ENCODE measurements around the gene ANHX. TPM values are rescaled to one million over a fixed set of nuclear protein-coding genes. Genes with fewer than 3 reads are reported as not detected.

The ANHX gene
- total and polyA plus RNA-seq, 2 experiments from 2014 or later = not detected

DNA sequence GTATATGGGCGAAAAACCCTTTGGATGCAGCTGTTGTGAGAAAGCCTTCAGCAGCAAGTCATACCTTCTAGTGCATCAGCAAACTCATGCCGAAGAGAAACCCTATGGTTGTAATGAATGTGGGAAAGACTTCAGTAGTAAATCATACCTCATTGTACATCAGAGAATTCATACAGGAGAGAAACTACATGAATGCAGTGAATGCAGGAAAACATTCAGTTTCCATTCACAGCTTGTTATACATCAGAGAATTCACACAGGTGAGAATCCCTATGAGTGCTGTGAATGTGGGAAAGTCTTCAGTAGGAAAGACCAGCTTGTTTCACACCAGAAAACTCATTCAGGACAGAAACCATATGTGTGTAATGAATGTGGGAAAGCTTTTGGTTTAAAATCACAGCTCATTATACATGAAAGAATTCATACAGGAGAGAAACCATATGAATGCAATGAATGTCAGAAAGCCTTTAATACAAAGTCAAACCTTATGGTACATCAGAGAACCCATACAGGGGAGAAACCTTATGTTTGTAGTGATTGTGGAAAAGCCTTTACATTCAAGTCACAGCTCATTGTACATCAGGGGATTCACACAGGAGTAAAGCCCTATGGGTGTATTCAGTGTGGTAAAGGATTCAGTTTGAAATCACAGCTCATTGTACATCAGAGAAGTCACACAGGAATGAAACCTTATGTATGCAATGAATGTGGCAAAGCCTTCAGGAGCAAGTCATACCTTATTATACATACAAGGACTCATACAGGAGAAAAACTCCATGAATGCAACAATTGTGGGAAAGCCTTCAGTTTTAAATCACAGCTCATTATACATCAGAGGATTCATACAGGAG is 33.0 kb downstream of the ANHX start (continued):
- TF ChIP-seq, protein P1, sequence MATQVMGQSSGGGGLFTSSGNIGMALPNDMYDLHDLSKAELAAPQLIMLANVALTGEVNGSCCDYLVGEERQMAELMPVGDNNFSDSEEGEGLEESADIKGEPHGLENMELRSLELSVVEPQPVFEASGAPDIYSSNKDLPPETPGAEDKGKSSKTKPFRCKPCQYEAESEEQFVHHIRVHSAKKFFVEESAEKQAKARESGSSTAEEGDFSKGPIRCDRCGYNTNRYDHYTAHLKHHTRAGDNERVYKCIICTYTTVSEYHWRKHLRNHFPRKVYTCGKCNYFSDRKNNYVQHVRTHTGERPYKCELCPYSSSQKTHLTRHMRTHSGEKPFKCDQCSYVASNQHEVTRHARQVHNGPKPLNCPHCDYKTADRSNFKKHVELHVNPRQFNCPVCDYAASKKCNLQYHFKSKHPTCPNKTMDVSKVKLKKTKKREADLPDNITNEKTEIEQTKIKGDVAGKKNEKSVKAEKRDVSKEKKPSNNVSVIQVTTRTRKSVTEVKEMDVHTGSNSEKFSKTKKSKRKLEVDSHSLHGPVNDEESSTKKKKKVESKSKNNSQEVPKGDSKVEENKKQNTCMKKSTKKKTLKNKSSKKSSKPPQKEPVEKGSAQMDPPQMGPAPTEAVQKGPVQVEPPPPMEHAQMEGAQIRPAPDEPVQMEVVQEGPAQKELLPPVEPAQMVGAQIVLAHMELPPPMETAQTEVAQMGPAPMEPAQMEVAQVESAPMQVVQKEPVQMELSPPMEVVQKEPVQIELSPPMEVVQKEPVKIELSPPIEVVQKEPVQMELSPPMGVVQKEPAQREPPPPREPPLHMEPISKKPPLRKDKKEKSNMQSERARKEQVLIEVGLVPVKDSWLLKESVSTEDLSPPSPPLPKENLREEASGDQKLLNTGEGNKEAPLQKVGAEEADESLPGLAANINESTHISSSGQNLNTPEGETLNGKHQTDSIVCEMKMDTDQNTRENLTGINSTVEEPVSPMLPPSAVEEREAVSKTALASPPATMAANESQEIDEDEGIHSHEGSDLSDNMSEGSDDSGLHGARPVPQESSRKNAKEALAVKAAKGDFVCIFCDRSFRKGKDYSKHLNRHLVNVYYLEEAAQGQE (IDR thresholded peaks at IDR 0.05; ENCODE audit: unreplicated experiment) = no peak
- TF ChIP-seq EZH2 (IDR thresholded peaks at IDR 0.05; ENCODE audit: low read depth, unreplicated experiment) (no peak), POLR2AphosphoS5 (IDR thresholded peaks at IDR 0.05; ENCODE audit: low read depth) (no peak), NANOG (IDR thresholded peaks at IDR 0.05; ENCODE audit: borderline replicate concordance) (no peak), JUNB (IDR thresholded peaks at IDR 0.05; ENCODE audit: unreplicated experiment) (no peak)
- TF ChIP-seq, protein P2, sequence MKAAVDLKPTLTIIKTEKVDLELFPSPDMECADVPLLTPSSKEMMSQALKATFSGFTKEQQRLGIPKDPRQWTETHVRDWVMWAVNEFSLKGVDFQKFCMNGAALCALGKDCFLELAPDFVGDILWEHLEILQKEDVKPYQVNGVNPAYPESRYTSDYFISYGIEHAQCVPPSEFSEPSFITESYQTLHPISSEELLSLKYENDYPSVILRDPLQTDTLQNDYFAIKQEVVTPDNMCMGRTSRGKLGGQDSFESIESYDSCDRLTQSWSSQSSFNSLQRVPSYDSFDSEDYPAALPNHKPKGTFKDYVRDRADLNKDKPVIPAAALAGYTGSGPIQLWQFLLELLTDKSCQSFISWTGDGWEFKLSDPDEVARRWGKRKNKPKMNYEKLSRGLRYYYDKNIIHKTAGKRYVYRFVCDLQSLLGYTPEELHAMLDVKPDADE (IDR thresholded peaks at IDR 0.05) = no peak
- TF ChIP-seq, protein P3, sequence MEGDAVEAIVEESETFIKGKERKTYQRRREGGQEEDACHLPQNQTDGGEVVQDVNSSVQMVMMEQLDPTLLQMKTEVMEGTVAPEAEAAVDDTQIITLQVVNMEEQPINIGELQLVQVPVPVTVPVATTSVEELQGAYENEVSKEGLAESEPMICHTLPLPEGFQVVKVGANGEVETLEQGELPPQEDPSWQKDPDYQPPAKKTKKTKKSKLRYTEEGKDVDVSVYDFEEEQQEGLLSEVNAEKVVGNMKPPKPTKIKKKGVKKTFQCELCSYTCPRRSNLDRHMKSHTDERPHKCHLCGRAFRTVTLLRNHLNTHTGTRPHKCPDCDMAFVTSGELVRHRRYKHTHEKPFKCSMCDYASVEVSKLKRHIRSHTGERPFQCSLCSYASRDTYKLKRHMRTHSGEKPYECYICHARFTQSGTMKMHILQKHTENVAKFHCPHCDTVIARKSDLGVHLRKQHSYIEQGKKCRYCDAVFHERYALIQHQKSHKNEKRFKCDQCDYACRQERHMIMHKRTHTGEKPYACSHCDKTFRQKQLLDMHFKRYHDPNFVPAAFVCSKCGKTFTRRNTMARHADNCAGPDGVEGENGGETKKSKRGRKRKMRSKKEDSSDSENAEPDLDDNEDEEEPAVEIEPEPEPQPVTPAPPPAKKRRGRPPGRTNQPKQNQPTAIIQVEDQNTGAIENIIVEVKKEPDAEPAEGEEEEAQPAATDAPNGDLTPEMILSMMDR (conservative IDR thresholded peaks at IDR 0.05; ENCODE audit: low read depth in 2 of 2) = no peak

DNA sequence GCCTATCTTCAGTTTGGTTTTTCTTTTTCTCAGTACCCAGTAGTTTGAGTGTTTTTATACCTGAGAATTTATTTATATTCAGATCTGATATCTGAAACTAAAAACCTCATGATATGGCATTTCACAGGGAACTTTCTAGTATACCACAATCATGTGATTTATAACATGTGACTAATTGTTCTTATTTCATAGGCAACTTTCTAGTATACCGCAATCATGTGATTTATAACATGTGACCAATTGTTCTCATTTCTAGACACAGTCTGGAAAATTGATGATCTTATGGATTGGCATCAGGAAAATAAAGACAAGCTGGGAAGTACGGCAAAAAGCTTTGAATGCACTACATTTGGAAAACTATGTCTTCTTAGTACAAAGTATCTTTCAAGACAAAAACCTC is 33.8 kb downstream of the ANHX start:
- H3K36me3 ChIP-seq (ENCODE audit: insufficient read depth) = peaks cover 66% of the 10 kb centered on the region
- H3K27ac Mint-ChIP-seq = no peak overlapping the region

More for the DNA sequence above, 33.8 kb downstream of the ANHX start:
- Histone ChIP-seq H3K4me2 (no peak overlapping the region), H4K20me1 (replicated peaks; ENCODE audit: insufficient read depth) (no peaks in the 10 kb centered on the region), H2AFZ (no peak overlapping the region), H3K4me1 (ENCODE audit: insufficient read depth) (no peaks in the 10 kb centered on the region), H3K27me3 (ENCODE audit: insufficient read depth) (no peaks in the 10 kb centered on the region), H3K4me3 (no peak overlapping the region), H3K27ac (ENCODE audit: low read depth) (no peak overlapping the region), H3F3A (replicated peaks; ENCODE audit: low read depth) (peaks cover 20% of the 10 kb centered on the region), H3K79me2 (replicated peaks; ENCODE audit: insufficient read depth) (no peaks in the 10 kb centered on the region), H3K9me2 (ENCODE audit: insufficient read depth) (no peaks in the 10 kb centered on the region)
- H3K4me3 Mint-ChIP-seq = no peak overlapping the region
- no peaks in the 10 kb centered on the region for H3K4me1 Mint-ChIP-seq
- H3K27me3 Mint-ChIP-seq (ENCODE audit: insufficient read depth, low read depth, poor library complexity) = peaks cover 35% of the 10 kb centered on the region
- H3K9me3 Mint-ChIP-seq = peaks cover 77% of the 10 kb centered on the region
- TF ChIP-seq NANOG (IDR thresholded peaks at IDR 0.05; ENCODE audit: borderline replicate concordance) = no peak
- TF ChIP-seq, protein P3 (conservative IDR thresholded peaks at IDR 0.05; ENCODE audit: low read depth in 2 of 2) = no peak
- no peak for TF ChIP-seq STAT1 (IDR thresholded peaks at IDR 0.05; ENCODE audit: unreplicated experiment)
- TF ChIP-seq EZH2phosphoT487 (IDR thresholded peaks at IDR 0.05; ENCODE audit: unreplicated experiment) = no peak
- TF ChIP-seq ZNF331 (CRISPR knock-in tag; IDR thresholded peaks at IDR 0.05; ENCODE audit: low read depth) = no peak
- TF ChIP-seq, protein P2 (IDR thresholded peaks at IDR 0.05) = no peak
- TF ChIP-seq ZNF114 (CRISPR knock-in tag; IDR thresholded peaks at IDR 0.05) = no peak
- TF ChIP-seq CREB1 (CRISPR knock-in tag; IDR thresholded peaks at IDR 0.05; ENCODE audit: low read depth) = no peak
- peaks cover 83% of the 10 kb centered on the region for H3K36me3 Mint-ChIP-seq (ENCODE audit: low read depth)
- ATAC-seq = no peak
- DNase-seq (ENCODE audit: low spot score) = no peak

Data from GM23338 (cell line).